Stimulated activated CD8-positive, alpha-beta memory T cell treated with anti-CD3 and anti-CD28 coated beads, Interleukin-2, amount 100 ng/mL, for 48 hours (primary cell): Measurements from ENCODE around the gene ZBTB16.
"Not testable (repeated sequence)": the region's sequence is repeated elsewhere in the genome, so short reads cannot be mapped to it uniquely, and the experiment has no call there.

Experiments used
- DNase-seq, 2 donors: peaks; one replicate each; pipeline ENCODE4 v3.0.0-alpha.2; 2020; ENCODE audit warnings: low read depth in 2 of 2

The ZBTB16 gene

DNA sequence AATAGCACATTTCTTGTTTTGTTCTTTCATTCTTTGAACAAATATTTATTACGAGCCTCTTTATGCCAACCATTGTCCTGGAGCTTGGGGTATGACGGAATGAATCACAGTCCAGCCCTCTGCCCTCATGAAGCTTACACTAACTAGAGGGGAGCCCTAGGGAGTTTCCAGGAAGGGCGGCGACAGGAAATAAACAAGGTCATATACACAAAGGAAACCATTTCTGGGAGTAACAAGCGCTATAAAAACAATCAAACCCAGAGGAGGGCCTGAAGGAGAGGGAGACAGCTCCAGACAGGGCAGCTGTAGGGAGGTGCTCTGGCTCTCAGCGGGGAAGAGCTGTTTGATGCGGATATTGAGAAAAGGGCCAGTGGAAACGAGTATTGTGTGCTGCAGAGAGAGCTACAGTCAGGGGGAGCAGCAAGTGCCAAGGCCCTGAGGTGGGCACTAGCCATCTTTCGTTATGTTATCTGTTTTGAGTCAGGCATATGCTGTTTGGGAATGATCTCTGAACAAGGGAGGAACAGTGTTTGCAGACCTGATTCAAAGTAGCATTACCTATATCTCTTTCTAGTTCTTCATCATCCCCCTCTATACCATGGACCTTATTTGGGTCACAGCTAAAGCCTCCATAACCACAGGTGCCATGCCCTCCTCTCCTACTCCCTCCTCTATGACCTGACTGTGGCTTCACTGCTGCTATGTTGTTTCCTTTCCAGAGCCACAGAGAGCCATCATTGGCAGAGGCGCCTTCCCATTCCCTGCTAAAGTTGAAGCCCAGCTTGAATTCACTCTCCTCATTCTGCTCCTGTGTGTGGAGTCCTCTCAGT is 15.3 kb upstream of the ZBTB16 start:
- DNase-seq, result no peak

DNA sequence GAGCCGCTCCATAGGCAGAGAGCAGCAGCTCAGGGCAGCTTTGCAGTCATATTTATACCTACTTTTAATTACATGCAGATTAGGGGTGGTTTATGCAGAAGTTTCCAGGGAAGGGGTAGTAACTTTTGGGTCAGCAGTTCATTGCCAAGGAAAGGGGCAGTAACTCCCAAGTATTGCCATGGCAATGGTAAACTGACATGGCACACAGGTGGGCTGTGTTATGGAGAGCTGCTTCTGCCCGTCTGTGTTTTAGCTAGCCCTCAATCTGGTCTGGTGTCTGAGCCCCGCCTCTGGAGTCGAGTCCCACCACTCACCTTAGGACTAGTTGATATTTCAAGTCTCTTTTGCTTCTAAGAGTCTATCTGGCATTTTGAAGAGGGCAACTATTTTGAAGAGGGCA is 12.2 kb upstream of the ZBTB16 start:
- DNase-seq, result no peak

DNA sequence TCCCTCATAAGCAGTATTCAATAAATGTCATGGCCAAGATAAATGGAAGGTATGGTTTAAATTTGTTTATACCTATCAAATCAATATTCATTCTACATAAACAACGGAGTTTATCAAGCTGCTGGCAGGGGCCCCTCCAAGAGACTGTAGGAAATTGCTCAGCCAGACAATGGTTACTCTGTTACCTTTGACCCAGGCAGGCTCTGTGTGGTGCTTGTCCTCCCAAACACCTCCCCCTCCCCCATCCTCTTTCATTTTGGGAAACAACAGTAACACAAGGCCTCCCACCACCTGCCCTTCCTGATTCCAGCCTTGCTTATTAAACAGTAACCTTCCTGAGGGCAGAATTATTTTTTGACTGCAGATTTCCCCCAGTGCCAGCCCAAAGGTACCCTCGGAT is 10.5 kb upstream of the ZBTB16 start:
- DNase-seq, result no peak

DNA sequence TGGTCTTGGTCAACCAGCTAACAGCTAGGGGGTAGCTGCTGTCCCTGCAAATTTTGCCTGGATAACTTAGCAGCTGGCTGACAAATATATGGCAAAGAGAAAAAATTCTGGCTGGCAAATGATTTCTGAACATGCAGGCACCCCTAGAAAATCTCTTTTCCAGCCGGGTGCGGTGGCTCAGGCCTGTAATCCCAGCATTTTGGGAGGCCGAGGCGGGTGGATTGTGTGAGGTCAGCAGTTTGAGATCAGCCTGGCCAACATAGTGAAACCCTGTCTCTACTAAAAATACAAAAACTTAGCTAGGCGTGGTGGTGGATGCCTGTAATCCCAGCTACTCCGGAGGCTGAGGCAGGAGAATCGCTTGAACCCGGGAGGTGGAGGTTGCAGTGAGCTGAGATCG is 9.7 kb upstream of the ZBTB16 start:
- DNase-seq, result not testable (repeated sequence)

DNA sequence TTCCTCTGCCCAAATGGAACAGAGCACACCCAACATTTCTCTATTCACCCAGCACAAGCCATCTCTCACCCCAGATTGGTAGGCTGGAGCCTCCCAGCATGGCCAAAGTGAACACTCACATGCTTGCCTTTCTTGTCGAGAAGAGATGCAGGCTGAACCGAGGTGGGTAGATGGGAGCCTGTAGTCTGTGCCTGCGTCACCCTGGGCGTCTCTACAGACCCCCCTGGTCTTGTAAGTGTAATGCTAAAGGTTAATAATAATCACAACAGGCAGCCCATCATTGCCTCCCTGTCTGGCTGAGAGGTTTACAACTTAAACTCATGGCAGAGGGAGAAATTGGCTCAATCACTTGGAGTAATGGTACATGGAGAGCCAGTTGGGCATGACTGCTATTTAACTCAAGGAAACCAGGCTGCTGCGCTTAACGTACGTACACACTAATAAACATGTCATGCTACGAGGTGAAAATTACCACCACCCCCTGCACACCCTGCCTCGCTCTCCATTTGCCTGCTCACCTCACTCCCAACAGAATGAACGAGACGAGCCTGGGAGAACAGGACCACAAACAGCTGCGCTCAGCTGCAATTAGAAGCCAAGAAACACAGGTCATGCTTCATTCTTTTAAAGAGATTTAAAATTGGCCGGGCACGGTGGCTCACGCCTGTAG is 9.1 kb upstream of the ZBTB16 start:
- DNase-seq, result no peak

DNA sequence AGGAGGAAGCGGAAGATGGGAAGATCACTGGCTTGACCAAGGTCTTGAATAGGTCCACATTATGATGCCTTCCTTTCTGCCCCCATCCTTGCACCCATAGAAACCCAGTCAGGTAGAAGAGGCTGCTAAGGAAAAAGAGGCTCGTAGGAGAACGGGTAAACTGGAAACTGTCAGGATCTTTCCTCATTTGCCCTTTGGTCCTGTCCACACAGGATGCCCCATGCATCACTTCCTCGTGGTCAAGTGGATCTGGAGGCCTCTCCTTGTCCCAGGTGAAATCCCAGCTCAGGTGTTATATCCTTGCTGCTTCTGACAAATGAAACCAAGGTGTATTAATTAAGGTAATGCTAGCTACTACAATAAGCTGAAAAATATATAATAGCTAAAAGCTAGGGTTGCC is 8.0 kb upstream of the ZBTB16 start:
- no peak for DNase-seq

DNA sequence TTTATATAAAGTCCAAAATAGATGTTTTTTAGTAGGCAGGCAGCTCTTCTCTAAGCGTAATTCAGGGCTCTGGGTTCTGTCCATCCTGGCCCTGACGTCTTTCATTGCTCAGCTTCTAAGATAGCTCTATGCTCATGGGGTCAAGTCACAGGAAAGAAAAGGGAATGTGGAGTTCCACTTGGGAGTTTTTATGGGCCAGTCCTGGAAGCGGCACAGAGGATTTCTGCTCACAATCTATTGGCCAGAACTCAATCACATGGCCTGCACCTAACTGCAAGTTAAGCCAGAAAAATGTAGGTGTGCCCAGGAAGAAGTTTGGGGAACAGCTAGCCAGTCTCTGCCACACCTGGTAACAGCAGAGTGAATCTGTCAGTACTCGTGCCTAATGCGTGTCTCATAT is 7.4 kb upstream of the ZBTB16 start:
- no peak for DNase-seq

DNA sequence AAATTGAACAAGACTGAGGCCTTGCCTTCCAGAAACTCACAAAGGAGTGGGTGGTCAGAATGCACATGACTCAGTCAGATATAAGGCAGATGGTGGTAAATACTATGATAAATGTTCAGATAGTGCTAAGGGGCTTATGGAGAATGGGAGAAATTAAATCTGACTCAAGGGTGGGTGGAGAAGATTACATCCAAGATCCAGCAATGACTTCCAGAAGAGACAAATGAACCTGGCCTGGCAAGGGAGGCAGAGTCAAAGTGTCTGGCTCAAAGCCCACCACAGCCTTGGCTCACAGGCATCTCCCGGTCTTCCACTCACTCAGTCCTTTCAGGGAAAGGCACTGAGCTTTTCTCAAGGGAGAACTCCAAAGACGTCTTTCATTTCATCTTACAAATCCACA is 6.1 kb upstream of the ZBTB16 start:
- no peak for DNase-seq

DNA sequence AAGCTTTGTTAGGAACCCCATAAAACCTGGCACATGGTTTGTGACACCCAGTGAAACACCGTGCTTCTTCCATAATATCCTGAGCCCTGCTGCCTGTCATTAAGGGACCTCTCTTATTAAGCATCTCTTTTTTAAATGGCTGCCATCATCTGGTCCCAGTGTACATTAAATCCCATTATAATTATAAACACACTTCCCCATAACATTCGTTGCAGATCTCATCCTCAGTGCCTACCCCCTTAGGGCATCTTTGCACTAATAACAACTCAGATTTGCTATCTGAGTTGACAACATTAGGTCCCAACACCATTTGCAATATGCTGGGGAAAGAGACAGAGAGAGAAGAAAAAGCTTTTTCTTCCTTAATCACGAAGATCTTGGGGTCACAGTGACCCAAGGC is 4.7 kb upstream of the ZBTB16 start:
- DNase-seq, result no peak

DNA sequence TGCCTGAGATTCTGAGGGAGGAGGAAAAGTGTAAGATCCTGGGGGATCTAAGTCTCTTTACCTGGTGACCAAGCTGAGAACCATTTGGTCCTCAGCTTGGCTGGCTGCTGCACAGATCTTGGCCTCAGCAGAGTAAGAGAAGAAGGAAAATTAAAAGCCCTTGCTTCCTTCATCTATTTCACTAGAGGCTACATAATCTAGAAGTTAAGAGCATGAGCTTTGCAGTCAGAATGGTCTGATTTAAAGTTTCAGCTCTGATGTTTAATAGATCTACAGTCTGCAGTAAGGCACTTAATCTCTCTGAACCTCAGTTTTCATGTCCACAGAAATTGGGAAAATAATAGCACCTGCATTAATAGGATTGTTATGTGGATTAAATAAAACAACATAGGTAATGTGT is 3.1 kb upstream of the ZBTB16 start:
- no peak for DNase-seq

DNA sequence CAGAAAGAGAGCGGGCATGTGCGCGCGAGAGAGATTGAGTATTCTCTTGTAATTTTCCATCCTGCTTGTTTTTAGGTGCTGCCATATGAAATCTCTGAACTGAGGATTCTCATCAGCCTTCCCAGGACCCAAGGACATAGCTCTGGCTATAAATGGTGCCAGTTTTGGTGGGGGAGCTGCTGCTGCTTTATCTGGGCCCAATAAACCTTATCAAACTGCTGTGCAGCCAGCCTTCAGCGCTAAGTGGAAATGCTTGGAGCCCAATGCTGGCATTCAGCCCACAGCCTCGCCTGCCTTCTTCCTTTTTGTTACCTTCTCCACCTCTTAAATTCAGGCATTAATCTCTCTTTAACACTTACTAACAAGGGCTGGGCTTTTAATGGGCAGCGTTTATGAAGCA is 2.4 kb upstream of the ZBTB16 start:
- no peak for DNase-seq

DNA sequence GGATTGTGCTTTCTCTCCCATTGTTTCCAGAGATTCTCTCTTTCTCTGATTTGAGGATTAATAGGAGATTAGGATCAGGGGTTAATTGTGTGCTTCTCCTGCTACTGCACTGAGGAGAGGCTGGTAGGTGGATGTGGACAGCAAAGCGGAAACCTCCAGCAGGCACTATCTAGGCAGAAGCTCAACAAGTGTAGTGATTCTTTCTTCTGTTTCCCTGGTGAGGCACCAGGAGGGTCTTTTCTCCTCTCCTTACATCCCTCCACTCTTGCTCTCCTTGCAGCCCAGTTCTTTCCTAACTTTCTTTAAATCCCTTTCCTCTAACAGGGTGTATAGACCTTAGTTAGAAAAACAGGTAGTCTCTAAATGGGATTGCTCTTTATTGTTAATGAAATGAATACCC is 1.9 kb upstream of the ZBTB16 start:
- DNase-seq, result no peak

DNA sequence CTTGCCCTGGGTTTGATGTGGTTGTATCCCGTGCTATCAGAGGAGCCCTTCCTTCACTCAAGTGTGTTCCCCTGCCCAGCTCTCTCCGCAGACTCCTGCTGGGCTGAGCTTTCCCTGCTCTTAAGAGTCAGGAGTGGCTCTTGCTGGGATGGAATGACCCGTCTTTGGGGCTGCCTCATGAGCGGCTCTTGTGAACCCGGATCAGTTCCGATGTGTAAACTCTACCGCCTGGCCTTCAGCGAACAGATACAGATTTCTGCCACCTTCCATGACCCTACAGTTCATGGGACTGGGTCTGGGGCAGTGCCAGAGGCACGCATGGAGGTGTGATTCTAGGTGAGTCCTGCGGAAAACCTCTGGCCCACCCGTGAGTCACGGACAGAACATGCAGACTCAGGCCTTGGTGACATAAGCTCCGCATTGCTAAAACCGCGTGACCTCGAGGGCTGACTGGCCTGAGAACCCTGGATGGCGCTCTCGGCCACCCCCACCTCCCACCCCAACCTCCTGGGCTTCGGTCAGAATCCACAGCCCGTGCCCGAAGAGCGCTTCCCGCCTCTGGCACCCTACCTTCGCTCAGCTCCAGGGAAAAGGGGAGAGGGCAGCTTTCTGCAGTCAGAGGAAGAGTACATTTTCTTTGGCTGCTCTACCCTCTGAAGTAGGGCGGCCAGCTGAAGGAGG is 1.3 kb upstream of the ZBTB16 start:
- DNase-seq, result no peak

DNA sequence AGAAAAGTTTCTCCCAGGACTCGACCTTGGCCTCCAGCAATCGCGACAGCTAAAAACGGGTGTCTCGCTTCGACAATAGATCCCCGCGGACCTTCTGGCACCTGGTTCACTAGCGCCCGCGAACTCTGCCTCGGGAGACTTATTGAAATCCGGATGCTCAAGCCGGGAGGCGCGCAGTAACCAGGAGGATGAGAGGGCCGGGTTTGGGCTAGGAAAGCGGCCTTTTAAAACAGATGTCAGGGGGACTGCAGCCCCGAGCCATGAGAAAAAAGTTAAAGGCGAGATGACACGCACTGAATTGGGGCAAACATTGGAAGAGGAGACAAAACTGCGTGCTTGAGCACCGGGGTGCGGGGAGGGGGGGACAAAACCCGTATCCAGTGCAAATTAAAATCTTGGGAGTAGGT is 637 bp upstream of the ZBTB16 start:
- no peak for DNase-seq

DNA sequence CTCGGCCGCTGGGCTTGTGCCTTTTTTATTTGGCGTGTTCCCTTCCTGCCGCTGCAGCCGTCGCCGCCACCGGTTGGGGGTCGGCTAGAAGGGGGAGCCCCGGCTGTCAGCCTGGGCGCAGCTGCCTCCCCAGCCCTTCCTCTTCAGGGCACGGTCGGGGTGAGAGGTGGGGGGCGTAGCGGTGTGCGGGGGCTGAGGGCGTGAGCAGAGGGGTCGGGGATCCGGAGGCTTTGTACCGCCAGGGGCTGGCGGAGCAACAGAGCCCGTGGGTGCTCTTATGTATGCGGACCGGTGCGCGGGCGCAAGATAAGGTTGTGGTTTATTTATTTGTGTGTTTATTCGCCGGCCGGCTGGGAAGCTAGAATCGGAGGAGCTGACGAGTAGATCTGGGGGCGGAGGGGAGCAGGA is 477 bp downstream of the ZBTB16 start:
- no peak for DNase-seq

DNA sequence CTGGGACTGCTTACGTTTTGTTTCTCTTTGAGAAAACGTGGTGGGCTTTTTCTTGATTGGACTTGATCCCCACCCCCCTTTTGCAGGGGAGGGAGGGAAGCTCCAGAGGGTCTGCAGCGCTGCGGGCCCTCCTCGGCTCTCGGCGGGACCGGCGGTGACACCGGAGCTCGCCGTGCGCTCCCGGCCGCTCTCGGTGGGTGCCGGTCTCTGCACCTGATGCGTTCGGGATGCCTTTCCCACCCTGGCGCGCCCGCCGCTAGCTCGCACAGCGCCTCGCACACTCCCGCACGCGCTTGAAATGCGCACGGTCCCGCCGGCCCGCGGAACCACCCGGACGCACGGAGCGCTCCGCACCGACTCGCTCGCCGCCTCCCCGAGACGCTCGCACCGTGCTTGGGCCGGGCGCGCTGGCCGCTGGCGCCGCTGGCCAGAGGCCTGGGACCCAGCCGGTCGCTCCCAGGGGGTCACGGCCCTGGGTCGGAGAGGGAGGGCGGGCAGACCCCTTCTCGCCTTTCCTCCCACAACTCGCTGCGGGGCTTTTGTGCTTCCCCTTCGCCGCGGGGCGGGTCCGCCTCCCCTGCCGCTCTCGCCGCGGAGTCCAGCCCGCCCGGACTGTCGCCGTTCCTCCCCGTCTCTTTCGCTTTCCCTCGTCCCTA is 1.0 kb downstream of the ZBTB16 start:
- no peak for DNase-seq

DNA sequence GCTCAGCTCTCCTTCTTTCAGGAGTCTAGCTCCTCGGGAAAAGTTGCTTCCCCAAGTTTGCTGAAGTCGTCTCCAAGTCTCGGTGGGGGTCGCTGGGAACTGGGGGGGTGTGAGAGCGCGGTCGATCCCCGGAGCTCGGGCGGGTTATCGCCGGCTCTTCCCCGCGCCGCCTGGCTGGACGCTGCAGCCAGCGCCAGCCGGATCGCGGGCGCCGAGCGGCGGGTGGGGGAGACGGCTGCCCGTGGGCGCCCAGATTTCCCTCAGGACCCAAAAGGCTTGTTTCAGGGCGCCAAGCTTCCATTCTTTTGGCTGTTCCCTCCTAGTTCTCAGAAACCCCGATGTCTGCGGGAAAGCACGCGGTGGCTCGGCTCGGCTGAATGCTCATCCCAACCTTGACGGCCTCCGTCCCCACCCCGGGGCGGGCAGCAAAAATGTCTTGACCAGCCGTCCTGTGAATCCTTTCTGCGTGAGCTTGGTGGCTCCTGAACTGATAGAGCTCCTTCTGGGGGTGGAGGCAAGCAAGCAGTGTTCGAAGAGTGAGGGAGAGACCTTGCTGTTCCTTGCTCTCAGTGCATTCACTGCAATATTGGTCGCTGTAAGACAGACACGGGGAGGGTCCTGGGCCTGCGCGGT is 1.7 kb downstream of the ZBTB16 start:
- DNase-seq, result no peak

DNA sequence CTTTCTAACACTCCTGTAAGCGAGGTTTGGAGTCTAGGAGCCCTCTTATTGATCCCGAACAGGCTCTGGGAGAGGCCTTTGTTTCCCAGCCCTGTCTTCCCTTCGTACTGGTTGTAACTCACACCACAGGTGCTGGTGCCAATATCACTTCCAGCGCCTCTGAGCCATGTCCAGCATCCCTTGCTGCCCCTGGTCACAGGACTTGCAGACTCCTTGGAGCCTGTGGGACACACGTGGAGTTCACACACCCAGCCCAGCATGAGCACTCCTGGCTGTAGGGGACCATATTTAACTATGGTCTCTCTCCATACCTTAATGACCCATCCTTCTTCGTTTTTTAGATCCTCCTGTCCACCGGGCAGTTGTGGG is 2.2 kb downstream of the ZBTB16 start:
- DNase-seq, result no peak

DNA sequence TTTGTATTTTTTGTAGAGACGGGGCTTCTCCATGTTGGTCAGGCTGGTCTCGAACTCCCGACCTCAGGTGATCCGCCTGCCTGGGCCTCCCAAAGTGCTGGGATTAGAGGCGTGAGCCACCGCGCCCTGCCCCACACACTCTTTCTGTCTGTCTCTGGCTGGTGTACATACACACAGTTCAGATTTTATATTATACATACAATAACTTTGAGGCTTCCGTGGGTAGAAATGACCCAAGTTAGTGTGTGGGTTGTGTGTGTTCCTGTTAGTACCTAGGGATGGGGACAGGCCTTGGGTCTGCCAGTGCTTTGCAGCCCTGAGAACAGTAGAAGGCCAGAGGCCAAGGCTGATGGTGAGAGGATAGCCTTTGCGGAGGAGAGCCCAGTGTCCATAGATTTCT is 2.8 kb downstream of the ZBTB16 start:
- DNase-seq, result no peak

DNA sequence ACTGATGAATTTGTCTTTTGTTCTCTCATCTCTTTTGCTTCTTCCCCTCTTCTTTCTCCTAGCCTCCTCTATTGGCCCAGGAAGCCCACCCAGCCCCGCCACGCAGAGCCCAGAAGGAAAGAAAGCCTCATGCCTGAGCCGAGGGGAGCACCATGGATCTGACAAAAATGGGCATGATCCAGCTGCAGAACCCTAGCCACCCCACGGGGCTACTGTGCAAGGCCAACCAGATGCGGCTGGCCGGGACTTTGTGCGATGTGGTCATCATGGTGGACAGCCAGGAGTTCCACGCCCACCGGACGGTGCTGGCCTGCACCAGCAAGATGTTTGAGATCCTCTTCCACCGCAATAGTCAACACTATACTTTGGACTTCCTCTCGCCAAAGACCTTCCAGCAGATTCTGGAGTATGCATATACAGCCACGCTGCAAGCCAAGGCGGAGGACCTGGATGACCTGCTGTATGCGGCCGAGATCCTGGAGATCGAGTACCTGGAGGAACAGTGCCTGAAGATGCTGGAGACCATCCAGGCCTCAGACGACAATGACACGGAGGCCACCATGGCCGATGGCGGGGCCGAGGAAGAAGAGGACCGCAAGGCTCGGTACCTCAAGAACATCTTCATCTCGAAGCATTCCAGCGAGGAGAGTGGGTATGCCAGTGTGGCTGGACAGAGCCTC is 3.8 kb downstream of the ZBTB16 start:
- no peak for DNase-seq

DNA sequence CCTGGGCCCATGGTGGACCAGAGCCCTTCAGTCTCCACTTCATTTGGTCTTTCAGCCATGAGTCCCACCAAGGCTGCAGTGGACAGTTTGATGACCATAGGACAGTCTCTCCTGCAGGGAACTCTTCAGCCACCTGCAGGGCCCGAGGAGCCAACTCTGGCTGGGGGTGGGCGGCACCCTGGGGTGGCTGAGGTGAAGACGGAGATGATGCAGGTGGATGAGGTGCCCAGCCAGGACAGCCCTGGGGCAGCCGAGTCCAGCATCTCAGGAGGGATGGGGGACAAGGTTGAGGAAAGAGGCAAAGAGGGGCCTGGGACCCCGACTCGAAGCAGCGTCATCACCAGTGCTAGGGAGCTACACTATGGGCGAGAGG is 4.3 kb downstream of the ZBTB16 start:
- no peak for DNase-seq

DNA sequence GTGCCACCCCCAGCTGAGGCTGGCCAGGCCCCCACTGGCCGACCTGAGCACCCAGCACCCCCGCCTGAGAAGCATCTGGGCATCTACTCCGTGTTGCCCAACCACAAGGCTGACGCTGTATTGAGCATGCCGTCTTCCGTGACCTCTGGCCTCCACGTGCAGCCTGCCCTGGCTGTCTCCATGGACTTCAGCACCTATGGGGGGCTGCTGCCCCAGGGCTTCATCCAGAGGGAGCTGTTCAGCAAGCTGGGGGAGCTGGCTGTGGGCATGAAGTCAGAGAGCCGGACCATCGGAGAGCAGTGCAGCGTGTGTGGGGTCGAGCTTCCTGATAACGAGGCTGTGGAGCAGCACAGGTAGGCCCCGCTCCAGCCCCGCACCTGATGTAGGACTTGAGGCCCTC is 4.7 kb downstream of the ZBTB16 start:
- DNase-seq, result no peak
